Fibroblast of lung (primary cell): ENCODE results near the gene TNFRSF1A. TPM values are rescaled to one million over a fixed set of nuclear protein-coding genes. Genes with fewer than 3 reads are reported as not detected.

ENCODE experiments used
- DNase-seq, 2 donors: peaks; one replicate each; pipeline versions ENCODE4 v3.0.0 to v3.0.0-alpha.2; 2010; ENCODE audit warnings: low read depth in 2 of 2
- H2AFZ ChIP-seq: 2 replicates; pipeline ENCODE4 v1.5.1; 2012; ENCODE audit warnings: low read length, control low read depth, inconsistent platforms
- H3K27ac ChIP-seq: 2 replicates; pipeline ENCODE4 v1.5.1; 2011; ENCODE audit warnings: low read length, control low read depth; ENCODE audit not compliant: insufficient read depth
- H3K27me3 ChIP-seq: 2 replicates; pipeline ENCODE4 v1.5.1; 2011; ENCODE audit warnings: mild to moderate bottlenecking, low read length; ENCODE audit not compliant: control insufficient read depth, insufficient read depth
- H3K36me3 ChIP-seq: 2 replicates; pipeline ENCODE4 v1.5.1; 2011; ENCODE audit warnings: low read length; ENCODE audit not compliant: control insufficient read depth, insufficient read depth
- H3K4me1 ChIP-seq: 2 replicates; pipeline ENCODE4 v1.5.1; 2011; ENCODE audit warnings: low read length; ENCODE audit not compliant: control insufficient read depth, insufficient read depth; ENCODE audit errors: extremely low read depth
- H3K4me2 ChIP-seq: 2 replicates; pipeline ENCODE4 v1.5.1; 2011; ENCODE audit warnings: low read length, control low read depth; ENCODE audit not compliant: insufficient read depth; ENCODE audit errors: extremely low read depth
- H3K4me3 ChIP-seq, 4 experiments: fragments of 200-600 bp in 1 of 4; sonication (generic) in 1 of 4; replicated peaks in 1 of 4; 2 replicates each; pipeline ENCODE4 v1.5.1; 2011 to 2016; ENCODE audit warnings: low read length in 4 of 4, low read depth in 3 of 4, mild to moderate bottlenecking in 3 of 4, control low read depth in 2 of 4, inconsistent platforms in 1 of 4, mixed read lengths in 1 of 4; ENCODE audit not compliant: insufficient read depth in 1 of 4; ENCODE audit errors: control extremely low read depth in 1 of 4
- H3K79me2 ChIP-seq: 2 replicates; pipeline ENCODE4 v1.5.1; 2012; ENCODE audit warnings: mild to moderate bottlenecking, low read length, inconsistent platforms; ENCODE audit not compliant: control insufficient read depth, insufficient read depth
- H3K9ac ChIP-seq: 2 replicates; pipeline ENCODE4 v1.5.1; 2011; ENCODE audit warnings: mild to moderate bottlenecking, low read length, control low read depth; ENCODE audit not compliant: insufficient read depth
- H3K9me3 ChIP-seq: 2 replicates; pipeline ENCODE4 v1.5.1; 2012; ENCODE audit warnings: low read depth, low read length; ENCODE audit not compliant: control insufficient read depth, insufficient read depth
- H4K20me1 ChIP-seq: 2 replicates; pipeline ENCODE4 v1.5.1; 2011; ENCODE audit warnings: low read length; ENCODE audit not compliant: control insufficient read depth, insufficient read depth; ENCODE audit errors: extremely low read depth
- EZH2 ChIP-seq: IDR thresholded peaks from 2 replicates; pipeline ENCODE4 v1.5.1; 2012; ENCODE audit warnings: low read length, control low read depth, mild to moderate bottlenecking; ENCODE audit errors: missing control alignments
- polyA plus RNA-seq, 2 donors: library from polyadenylated mRNA; depleted of rRNA in 1 of 2; stranded (reverse) in 1 of 2; unstranded in 1 of 2; fragments of >200 nt; gene quantifications; 2 replicates each; pipeline ENCODE4 v1.2.1, GENCODE V29; 2011 to 2012; ENCODE audit warnings: missing spikeins in 1 of 2
- total RNA-seq: library from RNA; depleted of rRNA; stranded (reverse); fragments of >200 nt; gene quantifications from 2 replicates; pipeline ENCODE4 v1.2.1, GENCODE V29; 2014
- TF ChIP-seq, protein P1 (sequence below), 2 donors: IDR thresholded peaks in 1 of 2; conservative IDR thresholded peaks in 1 of 2; 1 replicate in 1 of 2; 2 replicates in 1 of 2; pipeline ENCODE4 v1.5.1; 2011 to 2012; ENCODE audit warnings: low read length in 2 of 2, control low read depth in 1 of 2, inconsistent platforms in 1 of 2, low read depth in 1 of 2, mild to moderate bottlenecking in 1 of 2

Gene TNFRSF1A
- total and polyA plus RNA-seq, 2 donors (not counting 1 experiment from before 2014, with no cell fraction given): 157 to 257 TPM

DNA sequence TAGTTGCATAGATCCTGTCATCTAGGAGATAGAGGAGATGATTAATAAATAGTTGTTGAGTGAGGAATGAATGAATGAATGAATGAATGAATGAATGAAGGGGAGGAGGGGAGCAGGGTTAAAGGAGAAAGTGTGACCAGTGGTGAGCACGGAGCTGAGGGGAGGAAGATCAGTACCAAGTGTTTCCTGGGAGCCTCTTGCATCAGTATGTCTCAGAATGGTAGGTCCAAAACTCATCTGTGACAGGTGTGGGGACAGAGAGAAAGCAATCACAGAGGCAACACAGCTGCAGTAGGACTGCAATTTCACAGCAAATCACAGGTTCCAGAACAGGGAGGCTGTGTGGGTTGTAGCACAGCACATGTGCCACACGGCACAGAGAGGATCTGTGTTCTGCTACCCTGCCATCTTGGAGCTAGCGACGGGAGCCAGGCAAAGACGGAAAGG is 14.5 kb upstream of the TNFRSF1A start:
- Histone ChIP-seq H3K27me3 (peaks cover 13% of the 10 kb centered on the region), H3K27ac (no peak overlapping the region), H3K9ac (no peak overlapping the region), H3K79me2 (no peaks in the 10 kb centered on the region), H3K4me1 (no peaks in the 10 kb centered on the region), H3K4me2 (no peak overlapping the region), H3K4me3 (no peak overlapping the region), H2AFZ (no peak overlapping the region), H4K20me1 (no peaks in the 10 kb centered on the region), H3K9me3 (no peaks in the 10 kb centered on the region), H3K36me3 (no peaks in the 10 kb centered on the region)
- DNase-seq: no peak
- TF ChIP-seq, protein P1, sequence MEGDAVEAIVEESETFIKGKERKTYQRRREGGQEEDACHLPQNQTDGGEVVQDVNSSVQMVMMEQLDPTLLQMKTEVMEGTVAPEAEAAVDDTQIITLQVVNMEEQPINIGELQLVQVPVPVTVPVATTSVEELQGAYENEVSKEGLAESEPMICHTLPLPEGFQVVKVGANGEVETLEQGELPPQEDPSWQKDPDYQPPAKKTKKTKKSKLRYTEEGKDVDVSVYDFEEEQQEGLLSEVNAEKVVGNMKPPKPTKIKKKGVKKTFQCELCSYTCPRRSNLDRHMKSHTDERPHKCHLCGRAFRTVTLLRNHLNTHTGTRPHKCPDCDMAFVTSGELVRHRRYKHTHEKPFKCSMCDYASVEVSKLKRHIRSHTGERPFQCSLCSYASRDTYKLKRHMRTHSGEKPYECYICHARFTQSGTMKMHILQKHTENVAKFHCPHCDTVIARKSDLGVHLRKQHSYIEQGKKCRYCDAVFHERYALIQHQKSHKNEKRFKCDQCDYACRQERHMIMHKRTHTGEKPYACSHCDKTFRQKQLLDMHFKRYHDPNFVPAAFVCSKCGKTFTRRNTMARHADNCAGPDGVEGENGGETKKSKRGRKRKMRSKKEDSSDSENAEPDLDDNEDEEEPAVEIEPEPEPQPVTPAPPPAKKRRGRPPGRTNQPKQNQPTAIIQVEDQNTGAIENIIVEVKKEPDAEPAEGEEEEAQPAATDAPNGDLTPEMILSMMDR (conservative IDR thresholded peaks at IDR 0.05 in 1 of 2, IDR thresholded peaks at IDR 0.05 in 1 of 2; ENCODE audit: low read depth in 1 of 2, low read length in 2 of 2): no peak
- TF ChIP-seq EZH2: no peak

DNA sequence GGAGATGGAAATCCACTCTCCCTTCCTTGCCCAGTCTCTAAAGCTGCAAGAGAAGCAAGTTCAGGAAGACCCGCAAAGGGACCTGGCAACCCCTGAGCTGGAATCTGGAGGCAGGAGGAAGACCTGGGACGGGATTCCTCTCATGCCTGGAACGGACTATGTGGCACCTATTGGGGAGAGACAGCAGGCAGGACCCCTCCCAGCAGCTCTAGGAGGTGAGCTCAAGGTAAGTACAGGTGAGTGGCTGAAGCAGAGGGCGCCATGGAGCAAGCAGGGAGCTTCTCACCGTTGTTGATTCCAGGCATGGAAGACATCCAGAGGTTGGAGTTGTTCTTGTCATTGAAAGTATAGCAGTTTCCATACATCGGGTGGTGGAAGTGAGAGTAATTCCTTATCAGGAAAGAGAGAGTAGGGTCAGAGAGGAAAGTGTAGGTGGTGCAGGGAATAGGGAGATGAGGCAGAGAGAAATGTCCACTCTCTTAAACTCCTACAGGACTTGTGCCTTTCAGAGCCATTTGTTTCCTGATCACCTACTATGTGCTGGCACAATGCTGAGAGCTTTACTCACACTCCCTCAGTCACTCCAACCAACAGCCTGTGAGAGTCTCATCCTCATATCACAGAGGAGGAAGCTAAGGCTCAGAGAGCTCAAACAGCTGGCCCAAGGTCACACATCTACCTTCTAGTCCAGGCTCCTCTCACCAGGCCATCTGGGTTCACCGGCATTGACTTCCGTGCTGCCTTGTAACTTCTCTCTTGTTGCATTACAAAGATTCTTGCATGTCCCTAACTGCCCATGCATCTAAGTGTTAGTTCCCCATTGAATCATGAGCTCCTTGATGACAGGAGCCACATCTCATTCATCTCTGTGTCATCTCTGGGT is 13.9 kb upstream of the TNFRSF1A start:
- Histone ChIP-seq H2AFZ (no peak overlapping the region), H3K9me3 (no peaks in the 10 kb centered on the region), H4K20me1 (no peaks in the 10 kb centered on the region), H3K4me3 (no peak overlapping the region), H3K27me3 (peaks cover 13% of the 10 kb centered on the region), H3K27ac (no peak overlapping the region), H3K79me2 (no peaks in the 10 kb centered on the region), H3K4me1 (no peaks in the 10 kb centered on the region), H3K9ac (no peak overlapping the region), H3K36me3 (no peaks in the 10 kb centered on the region), H3K4me2 (no peak overlapping the region)
- DNase-seq: no peak
- TF ChIP-seq EZH2: no peak
- TF ChIP-seq, protein P1 (conservative IDR thresholded peaks at IDR 0.05 in 1 of 2, IDR thresholded peaks at IDR 0.05 in 1 of 2; ENCODE audit: low read depth in 1 of 2, low read length in 2 of 2): no peak

DNA sequence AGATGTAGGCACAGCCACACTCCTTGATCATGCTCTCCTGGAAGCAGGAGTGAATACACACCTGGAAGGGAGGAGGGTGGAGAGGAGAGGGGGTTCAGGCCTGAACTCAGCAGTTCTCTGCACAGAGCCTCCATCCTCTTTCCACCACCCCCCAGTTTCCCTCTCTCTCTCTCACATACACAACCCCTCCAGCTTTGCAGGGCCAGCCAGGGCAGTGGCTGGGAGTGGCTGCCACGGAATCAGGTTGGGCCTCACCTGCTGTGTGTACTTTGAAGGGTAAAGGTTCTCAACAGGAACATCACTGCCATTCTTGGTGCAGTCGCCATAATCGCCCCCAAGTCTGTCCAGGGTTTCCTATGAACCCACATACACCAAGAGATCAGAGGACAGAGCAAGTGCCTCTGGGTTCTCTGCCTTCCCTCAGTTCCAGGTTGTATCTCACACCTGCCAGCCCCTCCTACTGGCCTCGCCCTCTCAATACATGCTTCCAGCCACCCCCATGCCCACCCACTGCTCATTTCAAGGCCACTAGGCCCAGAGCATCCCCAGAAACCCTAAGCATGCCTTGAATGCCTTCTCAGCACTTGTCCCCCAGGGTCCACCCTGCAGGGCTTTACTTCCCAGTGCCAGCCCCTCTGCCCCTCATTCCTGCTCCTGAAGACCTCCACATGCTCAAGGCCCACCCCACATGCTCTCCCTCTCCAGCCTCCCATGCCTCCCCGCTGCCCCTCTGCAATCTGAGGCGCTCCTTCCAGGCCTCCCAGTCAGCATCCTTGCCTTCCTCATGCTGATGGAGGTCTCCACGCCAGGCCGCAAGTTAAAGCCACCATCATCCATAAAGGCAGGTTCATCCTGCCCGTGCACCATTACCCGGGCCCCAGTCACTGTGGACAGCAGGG is 12.9 kb upstream of the TNFRSF1A start:
- no peaks in the 10 kb centered on the region for H3K4me1 ChIP-seq

More for the DNA sequence above, 12.9 kb upstream of the TNFRSF1A start:
- TF ChIP-seq, protein P1 (conservative IDR thresholded peaks at IDR 0.05 in 1 of 2, IDR thresholded peaks at IDR 0.05 in 1 of 2; ENCODE audit: low read depth in 1 of 2, low read length in 2 of 2): no peak
- no peak for TF ChIP-seq EZH2
- no peak overlapping the region for H2AFZ ChIP-seq
- H3K27me3 ChIP-seq: peaks cover 13% of the 10 kb centered on the region
- H3K9me3 ChIP-seq: no peaks in the 10 kb centered on the region
- no peak overlapping the region for H3K4me2 ChIP-seq
- H3K79me2 ChIP-seq: no peaks in the 10 kb centered on the region
- H3K9ac ChIP-seq: no peak overlapping the region
- H3K36me3 ChIP-seq: no peaks in the 10 kb centered on the region
- no peak for DNase-seq
- H4K20me1 ChIP-seq: no peaks in the 10 kb centered on the region
- H3K4me3 ChIP-seq: no peak overlapping the region
- no peak overlapping the region for H3K27ac ChIP-seq
